ENCODE results near the gene ARL1. TPM values are rescaled to one million over a fixed set of nuclear protein-coding genes. Genes with fewer than 3 reads are reported as not detected.

Gene ARL1
- total and polyA plus RNA-seq, 10 of the 15 experiments (the other 5 are each of a cell fraction or from before 2014, with no cell fraction given): 28.5 to 95.0 (median 65.7) TPM

GRCh38 chr12:101436136-101436535, 28.6 kb upstream of the ARL1 start:
- no peak for FAIRE-seq
- in situ Hi-C loops (cut with MboI): no loop called here
- POLR2A ChIA-PET: interaction anchor here (0.7 kb wide), 1 partner anchor 130 kb away, joined by 3 read pairs; no protein-coding TSS in a partner anchor

More at GRCh38 chr12:101436136-101436535, 28.6 kb upstream of the ARL1 start:
- no peak overlapping the region for H3K4me2 ChIP-seq (ENCODE audit: control insufficient read depth, insufficient read depth)
- intact Hi-C loops (cut with micrococcal nuclease; ENCODE audit: unreplicated experiment): no loop called here
- H4K20me1 ChIP-seq (ENCODE audit: control insufficient read depth, insufficient read depth): no peaks in the 10 kb centered on the region
- no peaks in the 10 kb centered on the region for H3K79me2 ChIP-seq (ENCODE audit: control insufficient read depth, insufficient read depth, low read length)
- ATAC-seq: no peak
- H2AFZ ChIP-seq (ENCODE audit: control insufficient read depth, low read depth, low read length): no peak overlapping the region
- RAD21 ChIA-PET (ENCODE audit: unreplicated experiment): no interaction called here
- no peaks in the 10 kb centered on the region for H3K9me3 ChIP-seq (replicated peaks; ENCODE audit: control insufficient read depth, insufficient read depth, low read length)
- no peak overlapping the region for H3K4me3 ChIP-seq
- CTCF ChIA-PET: no interaction called here
- SMC1A ChIA-PET (ENCODE audit: uncharacterized antibody, unreplicated experiment): no interaction called here
- H3K27me3 ChIP-seq (replicated peaks in 1 of 2; ENCODE audit: control insufficient read depth in 2 of 2, insufficient read depth in 2 of 2, low read length in 1 of 2): no peaks in the 10 kb centered on the region; a peak in 1 of 4 replicates
- H3K36me3 ChIP-seq (ENCODE audit: control insufficient read depth in 2 of 2, insufficient read depth in 2 of 2, low read length in 1 of 2): no peaks in the 10 kb centered on the region
- no peak for DNase-seq (ENCODE audit: low read depth, low spot score)
- no peak overlapping the region for H3K9ac ChIP-seq (ENCODE audit: control insufficient read depth, insufficient read depth, low read length)
- H3K27ac ChIP-seq (ENCODE audit: control insufficient read depth, insufficient read depth): no peak overlapping the region
- no TSS peak for BruUV-seq (replicated peaks)
- no peaks in the 10 kb centered on the region for H3K4me1 ChIP-seq (ENCODE audit: control insufficient read depth, insufficient read depth, low read length)
- no peak for TF ChIP-seq HCFC1 (IDR thresholded peaks at IDR 0.05; ENCODE audit: low read length)
- TF ChIP-seq SP1 (IDR thresholded peaks at IDR 0.05; ENCODE audit: low read depth, low read length): no peak
- TF ChIP-seq BCLAF1 (IDR thresholded peaks at IDR 0.05): no peak
- TF ChIP-seq MAX (IDR thresholded peaks at IDR 0.05; ENCODE audit: low read depth, low read length): no peak
- TF ChIP-seq SPI1 (IDR thresholded peaks at IDR 0.05; ENCODE audit: borderline replicate concordance, insufficient read depth, low read depth, low read length): no peak
- TF ChIP-seq STAT1 (conservative IDR thresholded peaks at IDR 0.05): no peak
- TF ChIP-seq SUPT20H (IDR thresholded peaks at IDR 0.05; ENCODE audit: borderline replicate concordance, control insufficient read depth, low read depth, low read length): no peak
- no peak for TF ChIP-seq BCL3 (IDR thresholded peaks at IDR 0.05; ENCODE audit: borderline replicate concordance, insufficient read depth, low read depth, low read length, poor library complexity, severe bottlenecking)
- no peak for TF ChIP-seq POLR2AphosphoS5 (IDR thresholded peaks at IDR 0.05; ENCODE audit: low read length)
- TF ChIP-seq MTA2 (IDR thresholded peaks at IDR 0.05; ENCODE audit: low read depth): no peak
- no peak for TF ChIP-seq RELB (IDR thresholded peaks at IDR 0.05; ENCODE audit: low read depth)
- no peak for TF ChIP-seq RCOR1 (conservative IDR thresholded peaks at IDR 0.05; ENCODE audit: low read depth, low read length)
- no peak for TF ChIP-seq RUNX3 (IDR thresholded peaks at IDR 0.05; ENCODE audit: low read length)
- TF ChIP-seq CREM (IDR thresholded peaks at IDR 0.05; ENCODE audit: low read depth): no peak
- no peak for TF ChIP-seq KDM1A (IDR thresholded peaks at IDR 0.05; ENCODE audit: borderline replicate concordance)
- TF ChIP-seq SKIL (IDR thresholded peaks at IDR 0.05; ENCODE audit: low read depth, poor library complexity, severe bottlenecking): no peak

Measured in GM12878 (cell line).